SK-N-SH (cell line): ENCODE measurements around the gene TRPT1. TPM values are rescaled to one million over a fixed set of nuclear protein-coding genes. Genes with fewer than 3 reads are reported as not detected.

Experiments used
- CTCF ChIA-PET: fragments of 300-600, 350-600 bp; formaldehyde crosslinking; extraction: SDS; loops from one replicate; lab custom pipeline; 2021; lab: Yijun Ruan, JAX
- POLR2A ChIA-PET: fragments of 350-600 bp; sonication (Branson Sonifier 250); formaldehyde crosslinking; extraction: SDS; loops from one replicate; lab custom pipeline; 2020; ENCODE audit warnings: antibody characterized with exemption, inconsistent platforms; lab: Yijun Ruan, JAX
- DNase-seq: peaks from one replicate; pipeline ENCODE4 v3.0.0; 2012
- H2AFZ ChIP-seq: fragments of 200-600 bp; sonication (generic); 2 replicates; pipeline ENCODE4 v1.8.1; 2016; ENCODE audit warnings: antibody characterized with exemption, mild to moderate bottlenecking, low read depth
- H3F3A ChIP-seq: fragments of 200-600 bp; sonication (generic); replicated peaks from 2 replicates; pipeline ENCODE3; 2016; ENCODE audit warnings: antibody characterized with exemption, mild to moderate bottlenecking; ENCODE audit not compliant: insufficient read depth
- H3K27ac ChIP-seq, 2 experiments: fragments of 200-500 bp in 1 of 2; fragments of 200-600 bp in 1 of 2; sonication (Bioruptor generic) in 1 of 2; sonication (generic), shearing (Covaris generic) in 1 of 2; 2 replicates each; pipeline versions ENCODE4 v1.5.1 to v1.6.1; 2014 to 2016; ENCODE audit warnings: low read depth in 2 of 2, inconsistent platforms in 1 of 2, low read length in 1 of 2, mild to moderate bottlenecking in 1 of 2, mixed read lengths in 1 of 2
- H3K27me3 ChIP-seq: fragments of 200-600 bp; sonication (generic), shearing (Covaris generic); 2 replicates; pipeline ENCODE4 v1.6.1; 2016; ENCODE audit warnings: mixed run types; ENCODE audit not compliant: insufficient read depth
- H3K36me3 ChIP-seq, 2 experiments: fragments of 200-500 bp in 1 of 2; fragments of 200-600 bp in 1 of 2; sonication (Bioruptor generic) in 1 of 2; sonication (generic) in 1 of 2; replicated peaks in 1 of 2; 2 replicates each; pipeline versions ENCODE3 to v1.5.1; 2014 to 2016; ENCODE audit warnings: low read length in 1 of 2, mild to moderate bottlenecking in 1 of 2; ENCODE audit not compliant: insufficient read depth in 2 of 2, control insufficient read depth in 1 of 2
- H3K4me1 ChIP-seq, 2 experiments: fragments of 200-500 bp in 1 of 2; fragments of 200-600 bp in 1 of 2; sonication (Bioruptor generic) in 1 of 2; sonication (generic), shearing (Covaris generic) in 1 of 2; 2 replicates each; pipeline versions ENCODE4 v1.5.1 to v1.6.1; 2014 to 2016; ENCODE audit warnings: low read depth in 1 of 2, low read length in 1 of 2, mixed run types in 1 of 2; ENCODE audit not compliant: insufficient read depth in 2 of 2, control insufficient read depth in 1 of 2
- H3K4me2 ChIP-seq: fragments of 200-600 bp; sonication (generic), shearing (Covaris generic); 2 replicates; pipeline ENCODE4 v1.6.1; 2017; ENCODE audit warnings: mixed run types
- H3K4me3 ChIP-seq, 2 experiments: fragments of 200-500 bp in 1 of 2; fragments of 200-600 bp in 1 of 2; sonication (Bioruptor generic) in 1 of 2; sonication (generic), shearing (Covaris generic) in 1 of 2; 2 replicates each; pipeline versions ENCODE4 v1.5.1 to v1.8.1; 2014 to 2016; ENCODE audit warnings: low read depth in 2 of 2, inconsistent platforms in 1 of 2, low read length in 1 of 2, mild to moderate bottlenecking in 1 of 2, mixed read lengths in 1 of 2, moderate library complexity in 1 of 2
- H3K79me2 ChIP-seq: fragments of 200-600 bp; sonication (generic); 2 replicates; pipeline ENCODE4 v1.8.1; 2017; ENCODE audit warnings: mild to moderate bottlenecking; ENCODE audit not compliant: insufficient read depth
- H3K9ac ChIP-seq: fragments of 200-600 bp; sonication (generic); 2 replicates; pipeline ENCODE4 v1.6.1; 2017; ENCODE audit warnings: mixed run types
- H3K9me2 ChIP-seq: fragments of 200-600 bp; sonication (generic); 2 replicates; pipeline ENCODE4 v1.6.1; 2017; ENCODE audit warnings: mixed run types
- H3K9me3 ChIP-seq: fragments of 200-600 bp; sonication (generic); 2 replicates; pipeline ENCODE4 v1.6.1; 2017; ENCODE audit warnings: mixed run types, mild to moderate bottlenecking, moderate library complexity
- H4K20me1 ChIP-seq: fragments of 200-600 bp; sonication (generic); 2 replicates; pipeline ENCODE4 v1.6.1; 2017; ENCODE audit warnings: mild to moderate bottlenecking, mixed run types; ENCODE audit not compliant: insufficient read depth
- CHD2 ChIP-seq: fragments of 150-350 bp; IDR thresholded peaks from 2 replicates; pipeline ENCODE4 v1.6.1; 2018; ENCODE audit warnings: low read length; ENCODE audit not compliant: partially characterized antibody
- CTCF ChIP-seq: fragments of 200-600 bp; sonication (generic); IDR thresholded peaks from 2 replicates; pipeline ENCODE4 v1.6.1; 2017; ENCODE audit warnings: antibody characterized with exemption, mild to moderate bottlenecking, moderate library complexity
- EP300 ChIP-seq, 2 experiments: IDR thresholded peaks; 2 replicates each; pipeline versions ENCODE4 v1.4.0 to v1.6.1; 2012; ENCODE audit warnings: borderline replicate concordance in 1 of 2, low read depth in 1 of 2, low read length in 1 of 2
- FOXJ3 ChIP-seq: sonication (generic); formaldehyde crosslinking; IDR thresholded peaks from 2 replicates; pipeline ENCODE4 v1.5.1; 2020; ENCODE audit warnings: mild to moderate bottlenecking, missing genetic modification reagents
- GATA2 ChIP-seq: sonication (generic); formaldehyde crosslinking; IDR thresholded peaks from 2 replicates; pipeline ENCODE4 v1.5.0; 2020; ENCODE audit warnings: mild to moderate bottlenecking, missing genetic modification reagents
- MXI1 ChIP-seq: IDR thresholded peaks from 2 replicates; pipeline ENCODE4 v1.6.1; 2012; ENCODE audit warnings: mild to moderate bottlenecking, low read depth, low read length, improper control_type of control experiment
- PBX3 ChIP-seq: IDR thresholded peaks from 2 replicates; pipeline ENCODE4; 2012
- RAD21 ChIP-seq: IDR thresholded peaks from 2 replicates; pipeline ENCODE4 v1.6.1; 2012; ENCODE audit warnings: mild to moderate bottlenecking, low read length
- RFX5 ChIP-seq: IDR thresholded peaks from 2 replicates; pipeline ENCODE4 v1.6.1; 2012; ENCODE audit warnings: mild to moderate bottlenecking, improper control_type of control experiment, low read length
- RXRA ChIP-seq: IDR thresholded peaks from 2 replicates; pipeline ENCODE4 v1.4.0; 2012; ENCODE audit warnings: low read depth, mild to moderate bottlenecking, borderline replicate concordance
- SIN3A ChIP-seq: IDR thresholded peaks from 2 replicates; pipeline ENCODE4 v1.6.1; 2012; ENCODE audit warnings: low read depth, mild to moderate bottlenecking, low read length, moderate library complexity, borderline replicate concordance
- SMC3 ChIP-seq: IDR thresholded peaks from 2 replicates; pipeline ENCODE4 v1.6.1; 2012; ENCODE audit warnings: low read depth, low read length, improper control_type of control experiment
- TEAD4 ChIP-seq: IDR thresholded peaks from 2 replicates; pipeline ENCODE4 v1.4.0; 2012; ENCODE audit warnings: mild to moderate bottlenecking, borderline replicate concordance; ENCODE audit not compliant: insufficient read depth
- USF1 ChIP-seq: IDR thresholded peaks from 2 replicates; pipeline ENCODE4 v1.4.0; 2012; ENCODE audit warnings: low read depth, borderline replicate concordance
- YY1 ChIP-seq: IDR thresholded peaks from 2 replicates; pipeline ENCODE4 v1.4.0; 2012; ENCODE audit warnings: low read depth, mild to moderate bottlenecking
- WGBS: methylation state at CpG from one replicate; pipeline ENCODE4 v1.1.6; 2017; ENCODE audit warnings: low lambda C conversion rate; 5-methylcytosine and 5-hydroxymethylcytosine counted together
- polyA plus RNA-seq, 3 experiments: library from polyadenylated mRNA; depleted of rRNA; stranded (reverse); fragments of >200 nt; gene quantifications; 2 replicates each; pipeline ENCODE4 v1.2.3, GENCODE V29; 2012

Gene TRPT1
- polyA plus RNA-seq, 1 of the 3 experiments (the other 2 are of a cell fraction): 62.4 TPM

GRCh38 chr11:64238999-64239398, 13.0 kb upstream of the TRPT1 start:
- Histone ChIP-seq H3K36me3 (peaks cover 7 to 25% of the 10 kb centered on the region in 2 experiments), H3K4me2 (no peak overlapping the region), H2AFZ (no peak overlapping the region), H3K27me3 (no peaks in the 10 kb centered on the region), H3K9ac (no peak overlapping the region), H3K9me3 (no peaks in the 10 kb centered on the region), H3K27ac (no peak overlapping the region), H3K9me2 (no peaks in the 10 kb centered on the region), H3F3A (peaks cover 28% of the 10 kb centered on the region), H4K20me1 (no peaks in the 10 kb centered on the region), H3K4me1 (peaks cover 14 to 33% of the 10 kb centered on the region in 2 experiments; a peak in 2 of 4 replicates), H3K4me3 (no peak overlapping the region), H3K79me2 (peaks cover 35% of the 10 kb centered on the region)
- DNase-seq: no peak
- WGBS: 96% methylated on average over 5 of the region's 5 CpGs
- CTCF ChIA-PET: interaction anchor here (1.0 to 1.5 kb wide), 3 partner anchors 15 to 65 kb away, joined by 3 to 4 read pairs (median 4); no protein-coding TSS in a partner anchor
- TF ChIP-seq RFX5 (no peak), PBX3 (no peak), GATA2 (CRISPR knock-in tag) (no peak), USF1 (no peak), SIN3A (no peak), MXI1 (no peak), RAD21 (no peak), EP300 (IDR thresholded peaks at IDR 0.05; ENCODE audit: borderline replicate concordance in 1 of 2, low read depth in 1 of 2, low read length in 1 of 2) (no peak), YY1 (no peak), RXRA (no peak), SMC3 (no peak), FOXJ3 (CRISPR knock-in tag) (no peak), CTCF (no peak), CHD2 (no peak), TEAD4 (no peak)
- POLR2A ChIA-PET: interaction anchor here (0.7 to 2.2 kb wide), 2 partner anchors 13 to 27 kb away, joined by 3 to 5 read pairs; partner anchors contain the start of genes NUDT22 and TRPT1
